HEK293 (cell line): ENCODE results near the gene SLC22A9.
"Not testable (repeated sequence)": the region's sequence is repeated elsewhere in the genome, so short reads cannot be mapped to it uniquely, and the experiment has no call there.

Source experiments
- ZIC2 ChIP-seq: fragments of 450-650 bp; formaldehyde crosslinking; IDR thresholded peaks from 2 replicates; pipeline ENCODE4 v1.5.1; 2016; ENCODE audit warnings: missing biosample characterization, missing genetic modification characterization
- TF ChIP-seq, protein P1 (sequence below): fragments of 450-650 bp; formaldehyde crosslinking; IDR thresholded peaks from 2 replicates; pipeline ENCODE4 v1.5.1; 2016; ENCODE audit warnings: missing biosample characterization, missing genetic modification characterization

DNA sequence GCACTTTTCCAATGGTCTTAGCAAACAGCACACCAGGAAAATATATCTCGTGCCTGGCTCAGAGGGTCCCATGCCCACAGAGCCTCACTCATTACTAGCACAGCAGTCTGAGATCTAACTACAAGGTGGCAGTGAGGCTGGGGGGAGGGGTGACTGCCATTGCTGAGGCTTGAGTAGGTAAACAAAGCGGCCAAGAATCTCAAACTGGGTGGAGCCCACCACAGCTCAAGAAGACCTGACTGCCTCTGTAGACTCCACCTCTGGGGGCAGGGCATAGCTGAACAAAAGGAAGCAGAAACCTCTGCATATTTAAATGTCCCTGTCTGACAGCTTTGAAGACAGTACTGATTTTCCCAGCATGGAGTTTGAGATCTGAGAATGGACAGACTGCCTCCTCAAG, 61.1 kb downstream of the SLC22A9 start:
- TF ChIP-seq ZIC2 (tag by site-specific recombination) = not testable (repeated sequence)
- TF ChIP-seq, protein P1, sequence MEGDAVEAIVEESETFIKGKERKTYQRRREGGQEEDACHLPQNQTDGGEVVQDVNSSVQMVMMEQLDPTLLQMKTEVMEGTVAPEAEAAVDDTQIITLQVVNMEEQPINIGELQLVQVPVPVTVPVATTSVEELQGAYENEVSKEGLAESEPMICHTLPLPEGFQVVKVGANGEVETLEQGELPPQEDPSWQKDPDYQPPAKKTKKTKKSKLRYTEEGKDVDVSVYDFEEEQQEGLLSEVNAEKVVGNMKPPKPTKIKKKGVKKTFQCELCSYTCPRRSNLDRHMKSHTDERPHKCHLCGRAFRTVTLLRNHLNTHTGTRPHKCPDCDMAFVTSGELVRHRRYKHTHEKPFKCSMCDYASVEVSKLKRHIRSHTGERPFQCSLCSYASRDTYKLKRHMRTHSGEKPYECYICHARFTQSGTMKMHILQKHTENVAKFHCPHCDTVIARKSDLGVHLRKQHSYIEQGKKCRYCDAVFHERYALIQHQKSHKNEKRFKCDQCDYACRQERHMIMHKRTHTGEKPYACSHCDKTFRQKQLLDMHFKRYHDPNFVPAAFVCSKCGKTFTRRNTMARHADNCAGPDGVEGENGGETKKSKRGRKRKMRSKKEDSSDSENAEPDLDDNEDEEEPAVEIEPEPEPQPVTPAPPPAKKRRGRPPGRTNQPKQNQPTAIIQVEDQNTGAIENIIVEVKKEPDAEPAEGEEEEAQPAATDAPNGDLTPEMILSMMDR (tag by site-specific recombination) = not testable (repeated sequence)
